Measurements from ENCODE around the gene NUP153.

- TF ChIP-seq POLR2AphosphoS5 (IDR thresholded peaks at IDR 0.05; ENCODE audit: low read depth, low read length) = no peak
- no peak for TF ChIP-seq FOXP2 (optimal IDR thresholded peaks at IDR 0.05; ENCODE audit: borderline replicate concordance, extremely low read depth, extremely low read length, insufficient read depth)
- TF ChIP-seq, protein P1, sequence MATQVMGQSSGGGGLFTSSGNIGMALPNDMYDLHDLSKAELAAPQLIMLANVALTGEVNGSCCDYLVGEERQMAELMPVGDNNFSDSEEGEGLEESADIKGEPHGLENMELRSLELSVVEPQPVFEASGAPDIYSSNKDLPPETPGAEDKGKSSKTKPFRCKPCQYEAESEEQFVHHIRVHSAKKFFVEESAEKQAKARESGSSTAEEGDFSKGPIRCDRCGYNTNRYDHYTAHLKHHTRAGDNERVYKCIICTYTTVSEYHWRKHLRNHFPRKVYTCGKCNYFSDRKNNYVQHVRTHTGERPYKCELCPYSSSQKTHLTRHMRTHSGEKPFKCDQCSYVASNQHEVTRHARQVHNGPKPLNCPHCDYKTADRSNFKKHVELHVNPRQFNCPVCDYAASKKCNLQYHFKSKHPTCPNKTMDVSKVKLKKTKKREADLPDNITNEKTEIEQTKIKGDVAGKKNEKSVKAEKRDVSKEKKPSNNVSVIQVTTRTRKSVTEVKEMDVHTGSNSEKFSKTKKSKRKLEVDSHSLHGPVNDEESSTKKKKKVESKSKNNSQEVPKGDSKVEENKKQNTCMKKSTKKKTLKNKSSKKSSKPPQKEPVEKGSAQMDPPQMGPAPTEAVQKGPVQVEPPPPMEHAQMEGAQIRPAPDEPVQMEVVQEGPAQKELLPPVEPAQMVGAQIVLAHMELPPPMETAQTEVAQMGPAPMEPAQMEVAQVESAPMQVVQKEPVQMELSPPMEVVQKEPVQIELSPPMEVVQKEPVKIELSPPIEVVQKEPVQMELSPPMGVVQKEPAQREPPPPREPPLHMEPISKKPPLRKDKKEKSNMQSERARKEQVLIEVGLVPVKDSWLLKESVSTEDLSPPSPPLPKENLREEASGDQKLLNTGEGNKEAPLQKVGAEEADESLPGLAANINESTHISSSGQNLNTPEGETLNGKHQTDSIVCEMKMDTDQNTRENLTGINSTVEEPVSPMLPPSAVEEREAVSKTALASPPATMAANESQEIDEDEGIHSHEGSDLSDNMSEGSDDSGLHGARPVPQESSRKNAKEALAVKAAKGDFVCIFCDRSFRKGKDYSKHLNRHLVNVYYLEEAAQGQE (IDR thresholded peaks at IDR 0.05; ENCODE audit: insufficient read depth in 1 of 2, low read depth in 2 of 2, low read length in 2 of 2) = no peak
- no peak for TF ChIP-seq TAF1 (IDR thresholded peaks at IDR 0.05; ENCODE audit: borderline replicate concordance, insufficient read depth, low read length)
- TF ChIP-seq SIN3A (IDR thresholded peaks at IDR 0.05; ENCODE audit: borderline replicate concordance, insufficient read depth, low read length) = no peak
Measured at GRCh38 chr6:17574866-17575560, 131.7 kb downstream of the NUP153 start.

All from PFSK-1 (cell line).